Left renal cortex interstitium (tissue), 4 donors: ENCODE data around the gene AGAP1. TPM values are rescaled to one million over a fixed set of nuclear protein-coding genes. Genes with fewer than 3 reads are reported as not detected.

ENCODE experiments used
- DNase-seq, 4 donors: peaks; one replicate each; pipeline ENCODE4 v3.0.0-alpha.2; 2013; ENCODE audit warnings: low read depth in 4 of 4, low spot score in 2 of 4, missing footprints in 1 of 4
- polyA plus RNA-seq, 4 donors: library from polyadenylated mRNA; unstranded; fragments of 120-200 nt; gene quantifications; one replicate each; pipeline ENCODE4 v1.2.1, GENCODE V29; 2013; ENCODE audit not compliant: insufficient read length in 4 of 4

The AGAP1 gene
- polyA plus RNA-seq, 4 donors = 18.1 to 22.7 (median 19.7) TPM

- DNase-seq = no peak
Measured at GRCh38 chr2:235485362-235485761, 8.5 kb upstream of the AGAP1 start.

GRCh38 chr2:235486729-235487128 is 7.1 kb upstream of the AGAP1 start:
- DNase-seq = no peak

- no peak for DNase-seq
Measured at GRCh38 chr2:235489897-235490296, 3.9 kb upstream of the AGAP1 start.

- DNase-seq = no peak
Measured at GRCh38 chr2:235492850-235493344, 946 bp upstream of the AGAP1 start.

GRCh38 chr2:235493402-235493774 is 455 bp upstream of the AGAP1 start:
- no peak for DNase-seq

- no peak for DNase-seq
Measured at GRCh38 chr2:235494716-235495372, 1.0 kb downstream of the AGAP1 start.

GRCh38 chr2:235495373-235496238 is 1.8 kb downstream of the AGAP1 start:
- no peak for DNase-seq

- no peak for DNase-seq
Measured at GRCh38 chr2:235496239-235496621, 2.4 kb downstream of the AGAP1 start.

GRCh38 chr2:235497096-235497495 is 3.3 kb downstream of the AGAP1 start:
- DNase-seq = no peak

- DNase-seq = no peak
Measured at GRCh38 chr2:235498541-235498940, 4.7 kb downstream of the AGAP1 start.

- no peak for DNase-seq
Measured at GRCh38 chr2:235498946-235499812, 5.3 kb downstream of the AGAP1 start.

- DNase-seq = no peak
Measured at GRCh38 chr2:235500110-235500760, 6.4 kb downstream of the AGAP1 start.

- DNase-seq = no peak
Measured at GRCh38 chr2:235500761-235501672, 7.2 kb downstream of the AGAP1 start.

GRCh38 chr2:235501673-235502031 is 7.8 kb downstream of the AGAP1 start:
- DNase-seq = no peak

- no peak for DNase-seq
Measured at GRCh38 chr2:235502336-235502735, 8.5 kb downstream of the AGAP1 start.

GRCh38 chr2:235504441-235505180 is 10.8 kb downstream of the AGAP1 start:
- no peak for DNase-seq

- DNase-seq = no peak
Measured at GRCh38 chr2:235505181-235505741, 11.4 kb downstream of the AGAP1 start.

- DNase-seq = no peak
Measured at GRCh38 chr2:235506291-235506996, 12.6 kb downstream of the AGAP1 start.
